ENCODE measurements around the gene MED1.

DNA sequence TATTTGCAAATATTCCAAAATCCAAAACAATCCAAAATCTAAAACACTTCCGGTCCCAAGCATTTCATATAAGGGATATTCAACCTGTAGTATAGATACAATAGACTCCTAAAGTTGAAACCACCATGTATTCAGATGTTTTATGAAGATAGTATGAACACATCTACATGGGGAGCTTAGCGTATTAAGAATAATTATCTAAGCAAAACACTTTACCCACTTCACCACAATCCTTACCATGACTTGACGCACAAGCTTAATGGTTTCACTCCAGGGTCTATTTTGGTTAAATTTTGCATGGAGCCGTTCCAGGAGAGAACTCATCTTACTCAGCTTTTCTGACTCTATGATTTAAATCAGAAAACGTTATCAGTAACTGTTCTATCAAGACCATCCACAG lies 3.5 kb downstream of the MED1 start:
- TF ChIP-seq, protein P1, sequence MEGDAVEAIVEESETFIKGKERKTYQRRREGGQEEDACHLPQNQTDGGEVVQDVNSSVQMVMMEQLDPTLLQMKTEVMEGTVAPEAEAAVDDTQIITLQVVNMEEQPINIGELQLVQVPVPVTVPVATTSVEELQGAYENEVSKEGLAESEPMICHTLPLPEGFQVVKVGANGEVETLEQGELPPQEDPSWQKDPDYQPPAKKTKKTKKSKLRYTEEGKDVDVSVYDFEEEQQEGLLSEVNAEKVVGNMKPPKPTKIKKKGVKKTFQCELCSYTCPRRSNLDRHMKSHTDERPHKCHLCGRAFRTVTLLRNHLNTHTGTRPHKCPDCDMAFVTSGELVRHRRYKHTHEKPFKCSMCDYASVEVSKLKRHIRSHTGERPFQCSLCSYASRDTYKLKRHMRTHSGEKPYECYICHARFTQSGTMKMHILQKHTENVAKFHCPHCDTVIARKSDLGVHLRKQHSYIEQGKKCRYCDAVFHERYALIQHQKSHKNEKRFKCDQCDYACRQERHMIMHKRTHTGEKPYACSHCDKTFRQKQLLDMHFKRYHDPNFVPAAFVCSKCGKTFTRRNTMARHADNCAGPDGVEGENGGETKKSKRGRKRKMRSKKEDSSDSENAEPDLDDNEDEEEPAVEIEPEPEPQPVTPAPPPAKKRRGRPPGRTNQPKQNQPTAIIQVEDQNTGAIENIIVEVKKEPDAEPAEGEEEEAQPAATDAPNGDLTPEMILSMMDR (optimal IDR thresholded peaks at IDR 0.05 in 1 of 3, IDR thresholded peaks at IDR 0.05 in 1 of 3, conservative IDR thresholded peaks at IDR 0.05 in 1 of 3; ENCODE audit: extremely low read depth in 1 of 3, insufficient read depth in 2 of 3, low read length in 3 of 3), result no peak
- no peak for TF ChIP-seq EZH2 (IDR thresholded peaks at IDR 0.05; ENCODE audit: low read length)
